K562 (cell line): ENCODE data around the gene SBNO1. TPM values are rescaled to one million over a fixed set of nuclear protein-coding genes. Genes with fewer than 3 reads are reported as not detected.

Experiments
- ATAC-seq: fragments of 200-7000 bp; cut with Tn5 transposase; 3 replicates; pipeline ENCODE4 v1.9.1; 2020; ENCODE audit warnings: moderate library complexity
- BruUV-seq: library from RNA; stranded (reverse); fragments of 400-500 nt; replicated peaks from 2 replicates; lab custom pipeline; 2021; lab: Mats Ljungman, UMichigan
- CTCF ChIA-PET: fragments of 300-600 bp; formaldehyde crosslinking; extraction: SDS; loops from one replicate; lab custom pipeline; 2021; ENCODE audit warnings: low intra/inter-chr PET ratio; lab: Yijun Ruan, JAX
- POLR2A ChIA-PET: fragments of 300-600, 350-650 bp; sonication (Branson Sonifier 250); formaldehyde crosslinking; extraction: SDS; loops from one replicate; lab custom pipeline; 2021; ENCODE audit warnings: antibody characterized with exemption, inconsistent platforms; lab: Yijun Ruan, JAX
- DNase-seq, 4 experiments: peaks; one replicate each; pipeline versions ENCODE4 v3.0.0 to v3.0.0-alpha.2; 2011 to 2018; ENCODE audit warnings: low spot score in 3 of 4, mixed read lengths in 3 of 4; ENCODE audit errors: extremely low read depth in 1 of 4
- FAIRE-seq: peaks from 2 replicates; lab custom pipeline; 2011; peaks lifted over from hg19 to GRCh38; lab: Jason Lieb, UNC
- H2AFZ ChIP-seq: 2 replicates; pipeline ENCODE4 v1.6.0; 2011; ENCODE audit warnings: low read depth, low read length, control low read depth, inconsistent platforms
- H3K27ac ChIP-seq: fragments of 200-600 bp; 3 replicates; pipeline ENCODE4 v1.8.0; 2011; ENCODE audit warnings: low read depth, mild to moderate bottlenecking, control low read depth, inconsistent platforms, low read length, moderate library complexity, mixed read lengths; ENCODE audit errors: extremely low read depth
- H3K27me3 ChIP-seq, 2 experiments: fragments of 300-600 bp in 1 of 2; 2 replicates in 1 of 2; 3 replicates in 1 of 2; pipeline versions ENCODE4 v1.6.0 to v1.8.0; 2011; ENCODE audit warnings: inconsistent platforms in 2 of 2, low read length in 2 of 2, mild to moderate bottlenecking in 1 of 2, mixed read lengths in 1 of 2, moderate library complexity in 1 of 2; ENCODE audit not compliant: control insufficient read depth in 2 of 2, insufficient read depth in 2 of 2
- H3K36me3 ChIP-seq: fragments of 300-600 bp; 3 replicates; pipeline ENCODE4 v1.8.0; 2011; ENCODE audit warnings: mild to moderate bottlenecking, low read length, inconsistent platforms; ENCODE audit not compliant: control insufficient read depth, insufficient read depth
- H3K4me1 ChIP-seq, 2 experiments: fragments of 200-600 bp in 1 of 2; replicated peaks in 1 of 2; 2 replicates in 1 of 2; 3 replicates in 1 of 2; pipeline versions ENCODE4 v1.5.1 to v1.8.0; 2011; ENCODE audit warnings: inconsistent platforms in 2 of 2, low read length in 2 of 2, mild to moderate bottlenecking in 1 of 2, mixed read lengths in 1 of 2, moderate library complexity in 1 of 2; ENCODE audit not compliant: control insufficient read depth in 2 of 2, insufficient read depth in 2 of 2
- H3K4me2 ChIP-seq: 2 replicates; pipeline ENCODE4 v1.6.1; 2011; ENCODE audit warnings: low read length, control low read depth, inconsistent platforms, mixed read lengths; ENCODE audit not compliant: insufficient read depth
- H3K4me3 ChIP-seq: fragments of 200-600 bp; sonication (generic), shearing (Covaris generic); 2 replicates; pipeline ENCODE4 v1.5.1; 2016; ENCODE audit warnings: control low read depth, inconsistent platforms
- H3K79me2 ChIP-seq: fragments of 200-600 bp; 3 replicates; pipeline ENCODE4 v1.8.0; 2011; ENCODE audit warnings: low read length, inconsistent platforms; ENCODE audit not compliant: control insufficient read depth, insufficient read depth
- H3K9ac ChIP-seq, 2 experiments: 2 replicates each; pipeline versions ENCODE4 v1.6.0 to v1.6.1; 2011; ENCODE audit warnings: low read depth in 2 of 2, low read length in 2 of 2, control low read depth in 1 of 2, inconsistent platforms in 1 of 2, mild to moderate bottlenecking in 1 of 2, mixed read lengths in 1 of 2; ENCODE audit not compliant: insufficient read depth in 1 of 2
- H3K9me1 ChIP-seq: one replicate; pipeline ENCODE4 v1.6.0; 2011; ENCODE audit warnings: inconsistent platforms, mild to moderate bottlenecking, low read length, moderate library complexity; ENCODE audit not compliant: control insufficient read depth, insufficient read depth
- H3K9me3 ChIP-seq: replicated peaks from 2 replicates; pipeline ENCODE4 v1.5.1; 2011; ENCODE audit warnings: low read depth, low read length, inconsistent platforms; ENCODE audit not compliant: control insufficient read depth, insufficient read depth
- H4K20me1 ChIP-seq: replicated peaks from 2 replicates; pipeline ENCODE4 v1.6.1; 2011; ENCODE audit warnings: low read length, inconsistent platforms, mixed read lengths; ENCODE audit not compliant: control insufficient read depth, insufficient read depth
- LCOR ChIP-seq: sonication (generic); formaldehyde crosslinking; IDR thresholded peaks from 2 replicates; pipeline ENCODE4 v1.8.0; 2022; ENCODE audit warnings: mild to moderate bottlenecking, missing genetic modification reagents
- WGBS: fragments of 100-300 bp; shearing (Covaris generic); methylation state at CpG from one replicate; pipeline ENCODE4 v1.1.6; 2016; ENCODE audit warnings: low coverage, mixed read lengths; ENCODE audit not compliant: insufficient coverage; ENCODE audit errors: missing lambda C conversion rate; 5-methylcytosine and 5-hydroxymethylcytosine counted together
- in situ Hi-C: fragments of 300-500 bp; cut with MboI; formaldehyde crosslinking; loops from 4 replicates; pipeline ENCODE4 v1.15.0; 2018; ENCODE audit warnings: inconsistent platforms, mixed read lengths
- intact Hi-C: fragments of 100-400 bp; cut with micrococcal nuclease; formaldehyde crosslinking; loops from 2 replicates; pipeline ENCODE4 v1.14.2; 2022
- polyA plus RNA-seq, 8 experiments: library from polyadenylated mRNA; depleted of rRNA in 4 of 8; stranded (reverse) in 5 of 8; unstranded in 3 of 8; fragments of >200 nt; fragmentation: Nextera tagmentation in 2 of 8; fragmentation: Illumina TruSeq in 1 of 8; extraction: Ambion mirVana in 2 of 8; extraction: Trizol in 1 of 8; gene quantifications; 2 replicates each; pipeline versions ENCODE4 v1.2.1 to v1.2.3, GENCODE V29; 2011 to 2014; ENCODE audit warnings: inconsistent platforms in 1 of 8, missing spikeins in 1 of 8
- total RNA-seq, 7 experiments: library from RNA; depleted of rRNA in 6 of 7; stranded (reverse); fragments of >200 nt in 6 of 7; fragmentation: Illumina TruSeq in 2 of 7; extraction: Trizol in 2 of 7; gene quantifications; 2 replicates each; pipeline versions ENCODE4 v1.2.1 to v1.2.3, GENCODE V29; 2011 to 2021; ENCODE audit warnings: low replicate concordance in 1 of 7
- TF ChIP-seq, protein P1 (sequence below): sonication (generic); formaldehyde crosslinking; IDR thresholded peaks from 2 replicates; pipeline ENCODE4 v1.8.1; 2023; ENCODE audit warnings: mild to moderate bottlenecking, missing genetic modification reagents

The SBNO1 gene
- total and polyA plus RNA-seq, 9 of the 15 experiments (the other 6 are each of a cell fraction or from before 2014, with no cell fraction given): 14.9 to 77.1 (median 35.9) TPM

- no peak for FAIRE-seq
- no peaks in the 10 kb centered on the region for H3K9me3 ChIP-seq
- TF ChIP-seq, protein P1, sequence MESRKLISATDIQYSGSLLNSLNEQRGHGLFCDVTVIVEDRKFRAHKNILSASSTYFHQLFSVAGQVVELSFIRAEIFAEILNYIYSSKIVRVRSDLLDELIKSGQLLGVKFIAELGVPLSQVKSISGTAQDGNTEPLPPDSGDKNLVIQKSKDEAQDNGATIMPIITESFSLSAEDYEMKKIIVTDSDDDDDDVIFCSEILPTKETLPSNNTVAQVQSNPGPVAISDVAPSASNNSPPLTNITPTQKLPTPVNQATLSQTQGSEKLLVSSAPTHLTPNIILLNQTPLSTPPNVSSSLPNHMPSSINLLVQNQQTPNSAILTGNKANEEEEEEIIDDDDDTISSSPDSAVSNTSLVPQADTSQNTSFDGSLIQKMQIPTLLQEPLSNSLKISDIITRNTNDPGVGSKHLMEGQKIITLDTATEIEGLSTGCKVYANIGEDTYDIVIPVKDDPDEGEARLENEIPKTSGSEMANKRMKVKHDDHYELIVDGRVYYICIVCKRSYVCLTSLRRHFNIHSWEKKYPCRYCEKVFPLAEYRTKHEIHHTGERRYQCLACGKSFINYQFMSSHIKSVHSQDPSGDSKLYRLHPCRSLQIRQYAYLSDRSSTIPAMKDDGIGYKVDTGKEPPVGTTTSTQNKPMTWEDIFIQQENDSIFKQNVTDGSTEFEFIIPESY (CRISPR knock-in tag): peak; percentile 80
- TF ChIP-seq LCOR (CRISPR knock-in tag): no peak
- TF ChIP-seq, all 486 proteins: peak for 1
- BruUV-seq: no TSS peak
- H3K9me1 ChIP-seq: no peaks in the 10 kb centered on the region
- H3K27ac ChIP-seq: no peak overlapping the region
- H4K20me1 ChIP-seq: no peaks in the 10 kb centered on the region
- H3K4me1 ChIP-seq: peaks cover 6 to 44% of the 10 kb centered on the region in 2 experiments; a peak in 2 of 5 replicates
- DNase-seq (no peak), ATAC-seq (no peak)
- intact Hi-C loops (no loop called here), in situ Hi-C loops (no loop called here)
- H3K27me3 ChIP-seq: no peaks in the 10 kb centered on the region
- H3K79me2 ChIP-seq: peaks cover 27% of the 10 kb centered on the region
- no peak overlapping the region for H2AFZ ChIP-seq
- H3K4me2 ChIP-seq: no peak overlapping the region
- no peak overlapping the region for H3K4me3 ChIP-seq
- ChIA-PET POLR2A (interaction anchor here (0.6 to 1.2 kb wide), 4 partner anchors 10 to 321 kb away, joined by 3 to 6 read pairs (median 3); partner anchors contain the start of genes MPHOSPH9 and MTRFR), CTCF (no interaction called here)
- peak overlapping the region in 1 of 2 experiments; percentile 58; a peak in 2 of 4 replicates for H3K9ac ChIP-seq
- WGBS: 83% methylated on average over 32 of the region's 36 CpGs
- peaks cover 30% of the 10 kb centered on the region; the same call in 2 of the 3 replicates for H3K36me3 ChIP-seq
Observed at GRCh38 chr12:123267991-123268843, 96.4 kb downstream of the SBNO1 start.
